Measurements from ENCODE around the gene TYK2.
A peak's percentile ranks its signal among the peaks of the same experiment; 100 is the strongest.

TYK2 gene

DNA sequence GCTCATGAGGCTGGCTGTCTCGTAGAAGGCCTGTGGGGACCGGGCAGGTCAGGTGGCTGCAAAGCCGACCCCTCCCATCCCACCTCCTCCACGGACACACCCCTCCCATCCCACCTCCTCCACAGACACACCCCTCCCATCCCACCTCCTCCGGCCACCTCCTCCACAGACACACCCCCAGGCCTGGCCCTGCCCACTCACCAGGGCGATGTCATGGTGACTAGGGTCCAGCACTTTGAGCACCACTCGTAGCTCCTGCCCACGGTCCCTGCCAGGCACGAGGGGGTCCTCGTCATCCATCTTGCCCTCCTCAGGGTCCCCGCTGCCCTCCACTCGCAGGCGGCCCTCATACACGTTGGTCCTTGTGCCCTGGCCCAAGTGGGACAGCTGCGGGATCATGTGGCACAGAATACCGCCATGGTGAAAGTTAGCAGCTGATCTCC lies 18.8 kb downstream of the TYK2 start:
- DNase-seq (ENCODE audit: low read depth), result no peak
- TF ChIP-seq, protein P1, sequence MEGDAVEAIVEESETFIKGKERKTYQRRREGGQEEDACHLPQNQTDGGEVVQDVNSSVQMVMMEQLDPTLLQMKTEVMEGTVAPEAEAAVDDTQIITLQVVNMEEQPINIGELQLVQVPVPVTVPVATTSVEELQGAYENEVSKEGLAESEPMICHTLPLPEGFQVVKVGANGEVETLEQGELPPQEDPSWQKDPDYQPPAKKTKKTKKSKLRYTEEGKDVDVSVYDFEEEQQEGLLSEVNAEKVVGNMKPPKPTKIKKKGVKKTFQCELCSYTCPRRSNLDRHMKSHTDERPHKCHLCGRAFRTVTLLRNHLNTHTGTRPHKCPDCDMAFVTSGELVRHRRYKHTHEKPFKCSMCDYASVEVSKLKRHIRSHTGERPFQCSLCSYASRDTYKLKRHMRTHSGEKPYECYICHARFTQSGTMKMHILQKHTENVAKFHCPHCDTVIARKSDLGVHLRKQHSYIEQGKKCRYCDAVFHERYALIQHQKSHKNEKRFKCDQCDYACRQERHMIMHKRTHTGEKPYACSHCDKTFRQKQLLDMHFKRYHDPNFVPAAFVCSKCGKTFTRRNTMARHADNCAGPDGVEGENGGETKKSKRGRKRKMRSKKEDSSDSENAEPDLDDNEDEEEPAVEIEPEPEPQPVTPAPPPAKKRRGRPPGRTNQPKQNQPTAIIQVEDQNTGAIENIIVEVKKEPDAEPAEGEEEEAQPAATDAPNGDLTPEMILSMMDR (IDR thresholded peaks at IDR 0.05; ENCODE audit: insufficient read depth, low read depth, low read length, missing control alignments), result no peak
- no peak overlapping the region for H3K4me3 ChIP-seq (ENCODE audit: low read depth, low read length)

GRCh38 chr19:10356431-10356830 lies 23.9 kb downstream of the TYK2 start:
- TF ChIP-seq, protein P1 (IDR thresholded peaks at IDR 0.05; ENCODE audit: insufficient read depth, low read depth, low read length, missing control alignments), result no peak
- no peak overlapping the region for H3K4me3 ChIP-seq (ENCODE audit: low read depth, low read length)
- no peak for DNase-seq (ENCODE audit: low read depth)

- no peak overlapping the region for H3K4me3 ChIP-seq (ENCODE audit: low read depth, low read length)
- DNase-seq (ENCODE audit: low read depth), result peak; percentile 36
- TF ChIP-seq, protein P1 (IDR thresholded peaks at IDR 0.05; ENCODE audit: insufficient read depth, low read depth, low read length, missing control alignments), result no peak
Measured at GRCh38 chr19:10353793-10354391, 26.5 kb downstream of the TYK2 start.

- no peak overlapping the region for H3K4me3 ChIP-seq (ENCODE audit: low read depth, low read length)
- TF ChIP-seq, protein P1 (IDR thresholded peaks at IDR 0.05; ENCODE audit: insufficient read depth, low read depth, low read length, missing control alignments), result no peak
- DNase-seq (ENCODE audit: low read depth), result no peak
Measured at GRCh38 chr19:10352764-10353671, 27.4 kb downstream of the TYK2 start.

DNA sequence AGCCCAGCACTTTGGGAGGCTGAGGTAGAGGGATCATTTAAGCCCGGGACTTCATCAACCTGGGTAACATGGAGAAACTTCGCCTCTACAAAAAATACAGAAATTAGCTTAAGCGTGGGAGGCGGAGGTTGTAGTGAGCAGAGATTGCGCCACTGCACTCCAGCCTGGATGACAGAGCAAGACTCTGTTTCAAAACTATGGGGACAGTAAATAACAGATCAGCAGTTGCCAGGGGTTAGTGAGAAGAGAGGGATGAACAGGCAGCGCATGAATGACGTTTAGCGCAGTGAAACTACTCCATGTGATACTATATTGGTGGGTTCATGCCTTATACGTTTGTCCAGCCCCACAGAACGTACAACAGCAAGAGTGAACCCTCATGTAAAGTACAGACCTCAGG lies 33.9 kb downstream of the TYK2 start:
- DNase-seq (ENCODE audit: low read depth), result no peak
- TF ChIP-seq, protein P1 (IDR thresholded peaks at IDR 0.05; ENCODE audit: insufficient read depth, low read depth, low read length, missing control alignments), result no peak
- H3K4me3 ChIP-seq (ENCODE audit: low read depth, low read length), result no peak overlapping the region

DNA sequence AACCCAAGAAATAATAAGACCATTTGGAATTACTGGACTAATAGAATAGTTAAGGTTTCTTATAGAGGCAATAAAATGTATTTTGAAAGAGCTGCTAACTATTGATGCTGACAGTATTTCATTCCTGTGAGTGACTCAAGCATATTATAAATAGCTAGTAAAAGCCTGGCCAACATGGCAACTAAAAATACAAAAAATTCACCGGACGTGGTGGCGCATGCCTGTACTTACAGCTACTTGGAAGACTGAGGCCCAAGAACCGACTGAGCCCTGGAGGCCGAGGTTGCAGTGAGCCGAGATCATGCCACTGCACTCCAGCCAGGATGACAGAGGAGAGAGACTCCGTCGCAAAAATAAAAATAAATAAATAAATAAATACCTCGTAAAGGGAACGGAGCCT lies 35.6 kb downstream of the TYK2 start:
- no peak overlapping the region for H3K4me3 ChIP-seq (ENCODE audit: low read depth, low read length)
- no peak for DNase-seq (ENCODE audit: low read depth)
- TF ChIP-seq, protein P1 (IDR thresholded peaks at IDR 0.05; ENCODE audit: insufficient read depth, low read depth, low read length, missing control alignments), result no peak

Data from GM12865 (cell line).